Kidney epithelial cell (primary cell): ENCODE measurements around the gene SYNE2. TPM values are rescaled to one million over a fixed set of nuclear protein-coding genes. Genes with fewer than 3 reads are reported as not detected.

Experiments used
- DNase-seq: peaks from one replicate; pipeline ENCODE4 v3.0.0-alpha.2; 2010; ENCODE audit warnings: low read depth
- H3K27me3 ChIP-seq: 2 replicates; pipeline ENCODE4 v1.6.0; 2011; ENCODE audit warnings: low read length; ENCODE audit not compliant: control insufficient read depth, insufficient read depth
- H3K36me3 ChIP-seq: 2 replicates; pipeline ENCODE4 v1.5.1; 2011; ENCODE audit warnings: low read length; ENCODE audit not compliant: control insufficient read depth, insufficient read depth
- H3K4me3 ChIP-seq: 2 replicates; pipeline ENCODE4 v1.5.1; 2011; ENCODE audit warnings: low read depth, mild to moderate bottlenecking, control low read depth, low read length
- total RNA-seq: library from RNA; depleted of rRNA; stranded (reverse); fragments of >200 nt; gene quantifications from 2 replicates; pipeline ENCODE4 v1.2.3, GENCODE V29; 2015
- TF ChIP-seq, protein P1 (sequence below): IDR thresholded peaks from 2 replicates; pipeline ENCODE4 v1.5.1; 2011; ENCODE audit warnings: mild to moderate bottlenecking, moderate library complexity, low read length, control low read depth, inconsistent platforms; ENCODE audit not compliant: insufficient read depth, poor library complexity, severe bottlenecking

Gene SYNE2
- total RNA-seq, 1 donor from 2014 or later: 35.7 TPM

DNA sequence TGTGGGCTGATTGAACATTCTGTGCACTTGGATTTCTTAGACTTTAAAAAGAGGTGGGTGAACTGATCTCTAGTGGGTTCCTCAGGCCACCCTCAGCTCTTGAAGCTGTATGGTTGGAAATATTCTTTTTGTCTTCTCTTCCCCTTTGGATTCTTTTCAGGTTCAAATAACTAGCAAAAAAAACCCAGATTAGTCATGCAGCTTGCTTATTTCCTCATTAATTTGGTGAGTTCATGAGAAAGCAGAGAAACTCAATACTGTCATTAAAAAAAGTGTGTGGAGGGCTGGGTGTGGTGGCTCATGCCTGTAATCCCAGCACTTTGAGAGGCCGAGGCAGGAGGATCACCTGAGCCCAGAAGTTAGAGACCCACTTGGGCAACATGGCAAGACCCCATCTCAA is 258.0 kb downstream of the SYNE2 start:
- Histone ChIP-seq H3K36me3 (no peaks in the 10 kb centered on the region), H3K27me3 (no peaks in the 10 kb centered on the region), H3K4me3 (no peak overlapping the region)
- no peak for DNase-seq
- TF ChIP-seq, protein P1, sequence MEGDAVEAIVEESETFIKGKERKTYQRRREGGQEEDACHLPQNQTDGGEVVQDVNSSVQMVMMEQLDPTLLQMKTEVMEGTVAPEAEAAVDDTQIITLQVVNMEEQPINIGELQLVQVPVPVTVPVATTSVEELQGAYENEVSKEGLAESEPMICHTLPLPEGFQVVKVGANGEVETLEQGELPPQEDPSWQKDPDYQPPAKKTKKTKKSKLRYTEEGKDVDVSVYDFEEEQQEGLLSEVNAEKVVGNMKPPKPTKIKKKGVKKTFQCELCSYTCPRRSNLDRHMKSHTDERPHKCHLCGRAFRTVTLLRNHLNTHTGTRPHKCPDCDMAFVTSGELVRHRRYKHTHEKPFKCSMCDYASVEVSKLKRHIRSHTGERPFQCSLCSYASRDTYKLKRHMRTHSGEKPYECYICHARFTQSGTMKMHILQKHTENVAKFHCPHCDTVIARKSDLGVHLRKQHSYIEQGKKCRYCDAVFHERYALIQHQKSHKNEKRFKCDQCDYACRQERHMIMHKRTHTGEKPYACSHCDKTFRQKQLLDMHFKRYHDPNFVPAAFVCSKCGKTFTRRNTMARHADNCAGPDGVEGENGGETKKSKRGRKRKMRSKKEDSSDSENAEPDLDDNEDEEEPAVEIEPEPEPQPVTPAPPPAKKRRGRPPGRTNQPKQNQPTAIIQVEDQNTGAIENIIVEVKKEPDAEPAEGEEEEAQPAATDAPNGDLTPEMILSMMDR: no peak

GRCh38 chr14:64112867-64113678 is 260.3 kb downstream of the SYNE2 start:
- TF ChIP-seq, protein P1: no peak
- no peaks in the 10 kb centered on the region for H3K27me3 ChIP-seq
- H3K4me3 ChIP-seq: no peak overlapping the region
- no peaks in the 10 kb centered on the region for H3K36me3 ChIP-seq
- no peak for DNase-seq

GRCh38 chr14:64114166-64114565 is 261.4 kb downstream of the SYNE2 start:
- DNase-seq: no peak
- Histone ChIP-seq H3K36me3 (no peaks in the 10 kb centered on the region), H3K4me3 (no peak overlapping the region), H3K27me3 (no peaks in the 10 kb centered on the region)
- TF ChIP-seq, protein P1: no peak

GRCh38 chr14:64114796-64115195 is 262.0 kb downstream of the SYNE2 start:
- Histone ChIP-seq H3K36me3 (no peaks in the 10 kb centered on the region), H3K27me3 (no peaks in the 10 kb centered on the region), H3K4me3 (no peak overlapping the region)
- TF ChIP-seq, protein P1: no peak
- DNase-seq: no peak

- H3K36me3 ChIP-seq: no peaks in the 10 kb centered on the region
- TF ChIP-seq, protein P1: no peak
- DNase-seq: no peak
- H3K4me3 ChIP-seq: no peak overlapping the region
- no peaks in the 10 kb centered on the region for H3K27me3 ChIP-seq
Measured at GRCh38 chr14:64115401-64115800, 262.6 kb downstream of the SYNE2 start.
